GM18517 (cell line): ENCODE measurements around the gene ZNF491.
"Not testable (repeated sequence)": the region's sequence is repeated elsewhere in the genome, so short reads cannot be mapped to it uniquely, and the experiment has no call there.

Experiments
- ATAC-seq: cut with Tn5 transposase; IDR thresholded peaks from one replicate; pipeline ENCODE4 v1.9.1; 2021; ENCODE audit warnings: mild to moderate bottlenecking, moderate library complexity; ENCODE audit not compliant: unreplicated experiment

ZNF491 gene

GRCh38 chr19:11806354-11807098 lies 8.2 kb downstream of the ZNF491 start:
- ATAC-seq: no peak

- no peak for ATAC-seq
Observed at GRCh38 chr19:11807099-11807380, 8.7 kb downstream of the ZNF491 start.

GRCh38 chr19:11813703-11814028 lies 15.3 kb downstream of the ZNF491 start:
- peak; percentile 38 for ATAC-seq

- peak; percentile 93 for ATAC-seq
Observed at GRCh38 chr19:11814029-11814699, 15.8 kb downstream of the ZNF491 start, which contains the start of gene ZNF440. ZNF440 (plus strand) TSS chr19:11814273; CDS start chr19:11814448, 175 bp downstream.

- no peak for ATAC-seq
Observed at GRCh38 chr19:11814700-11815035, 16.3 kb downstream of the ZNF491 start.

GRCh38 chr19:11821474-11822109 lies 23.3 kb downstream of the ZNF491 start:
- ATAC-seq: no peak

- ATAC-seq: not testable (repeated sequence)
Observed at GRCh38 chr19:11828957-11829876, 30.9 kb downstream of the ZNF491 start.

- ATAC-seq: no peak
Observed at GRCh38 chr19:11832253-11832912, 34.1 kb downstream of the ZNF491 start.

GRCh38 chr19:11833541-11833940 lies 35.2 kb downstream of the ZNF491 start:
- ATAC-seq: no peak

- not testable (repeated sequence) for ATAC-seq
Observed at GRCh38 chr19:11835626-11836066, 37.3 kb downstream of the ZNF491 start.

- ATAC-seq: no peak
Observed at GRCh38 chr19:11843722-11844121, 45.4 kb downstream of the ZNF491 start.

GRCh38 chr19:11847615-11848014 lies 49.3 kb downstream of the ZNF491 start:
- ATAC-seq: not testable (repeated sequence)

- ATAC-seq: no peak
Observed at GRCh38 chr19:11848200-11848593, 49.9 kb downstream of the ZNF491 start.

- peak; percentile 67 for ATAC-seq
Observed at GRCh38 chr19:11848594-11849469, 50.5 kb downstream of the ZNF491 start, which contains the start of gene ZNF439. ZNF439 (plus strand) TSS chr19:11848726; CDS start chr19:11848868, 142 bp downstream.

GRCh38 chr19:11850289-11850688 lies 52.0 kb downstream of the ZNF491 start:
- not testable (repeated sequence) for ATAC-seq

GRCh38 chr19:11853358-11853757 lies 55.0 kb downstream of the ZNF491 start:
- ATAC-seq: no peak

- ATAC-seq: no peak
Observed at GRCh38 chr19:11856596-11857250, 58.4 kb downstream of the ZNF491 start.
